GM12891 (cell line): Measurements from ENCODE around the gene AGT.
"Not testable (repeated sequence)": the region's sequence is repeated elsewhere in the genome, so short reads cannot be mapped to it uniquely, and the experiment has no call there.

ENCODE experiments used
- DNase-seq: peaks from one replicate; pipeline ENCODE4 v3.0.0; 2011; ENCODE audit warnings: low spot score; ENCODE audit not compliant: insufficient read length
- FAIRE-seq: peaks from 2 replicates; lab custom pipeline; 2011; peaks lifted over from hg19 to GRCh38; lab: Jason Lieb, UNC
- PAX5 ChIP-seq: IDR thresholded peaks from 2 replicates; pipeline ENCODE4 v1.6.1; 2011; ENCODE audit warnings: low read length, moderate library complexity, mild to moderate bottlenecking; ENCODE audit not compliant: insufficient read depth, severe bottlenecking
- POLR2A ChIP-seq: IDR thresholded peaks from 2 replicates; pipeline ENCODE4 v1.6.1; 2011; ENCODE audit warnings: low read depth, low read length, control low read depth
- POLR2AphosphoS5 ChIP-seq: IDR thresholded peaks from 2 replicates; pipeline ENCODE4 v1.6.1; 2011; ENCODE audit warnings: low read depth, low read length, control low read depth
- POU2F2 ChIP-seq: IDR thresholded peaks from 2 replicates; pipeline ENCODE4 v1.6.1; 2011; ENCODE audit warnings: low read depth, mild to moderate bottlenecking, control low read depth, low read length, moderate library complexity
- SPI1 ChIP-seq: IDR thresholded peaks from 2 replicates; pipeline ENCODE4 v1.6.1; 2011; ENCODE audit warnings: low read depth, low read length, control low read depth
- TAF1 ChIP-seq: IDR thresholded peaks from 2 replicates; pipeline ENCODE4 v1.6.1; 2011; ENCODE audit warnings: low read depth, low read length, control low read depth

Gene AGT

DNA sequence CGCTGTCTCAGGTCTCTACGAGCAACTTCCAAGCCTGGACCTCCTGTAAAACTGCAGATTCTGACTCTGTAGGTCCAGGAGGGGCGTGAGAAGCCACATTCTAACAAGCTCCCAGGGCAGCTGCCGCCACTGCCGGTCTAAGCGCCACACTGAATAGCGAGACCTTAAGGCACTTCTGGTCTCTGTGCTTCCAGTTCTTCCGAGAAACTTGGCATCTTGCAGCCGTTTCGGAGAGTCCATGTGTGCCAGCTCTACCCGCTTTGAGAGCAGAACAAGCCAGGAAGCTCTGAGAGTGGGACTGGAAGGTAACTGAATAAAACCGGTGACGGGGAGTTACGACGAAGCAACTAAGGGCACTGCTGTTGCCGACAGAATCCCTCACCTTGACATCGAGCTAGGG, 12.5 kb downstream of the AGT start:
- no peak for DNase-seq
- FAIRE-seq = no peak
- TF ChIP-seq POLR2A = no peak
- no peak for TF ChIP-seq TAF1
- TF ChIP-seq PAX5 = no peak
- no peak for TF ChIP-seq POU2F2
- TF ChIP-seq POLR2AphosphoS5 = no peak
- no peak for TF ChIP-seq SPI1

DNA sequence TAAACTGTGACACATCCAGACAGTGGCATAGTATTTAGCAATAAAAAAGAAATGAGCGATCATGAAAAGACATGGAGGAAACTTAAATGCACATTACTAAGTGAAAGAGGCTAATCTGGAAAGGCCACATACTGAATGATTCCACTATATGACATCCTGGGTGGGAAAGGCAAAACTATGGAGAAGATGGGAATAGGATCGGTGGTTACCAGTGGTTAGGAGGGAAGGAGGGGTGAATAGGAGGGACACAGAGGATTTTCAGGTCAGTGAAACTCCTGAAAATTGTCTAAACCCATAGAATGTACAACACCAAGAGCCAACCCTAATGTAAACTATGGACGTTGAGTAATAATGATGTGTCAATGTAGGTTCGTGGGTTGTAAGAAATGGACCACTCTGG, 13.8 kb downstream of the AGT start:
- TF ChIP-seq PAX5 (no peak), TAF1 (no peak), POLR2A (no peak), POU2F2 (no peak), SPI1 (no peak), POLR2AphosphoS5 (no peak)
- no peak for DNase-seq
- no peak for FAIRE-seq

GRCh38 chr1:230699716-230700115, 14.2 kb downstream of the AGT start:
- FAIRE-seq (no peak), DNase-seq (no peak)
- TF ChIP-seq TAF1 (no peak), PAX5 (no peak), POU2F2 (no peak), POLR2AphosphoS5 (no peak), POLR2A (no peak), SPI1 (no peak)

- not testable (repeated sequence) for FAIRE-seq, DNase-seq
These were observed 15.0 kb downstream of the AGT start for GRCh38 chr1:230698964-230699363.

GRCh38 chr1:230698130-230698529, 15.8 kb downstream of the AGT start:
- no peak for TF ChIP-seq SPI1
- no peak for TF ChIP-seq PAX5
- TF ChIP-seq POLR2AphosphoS5 = no peak
- no peak for TF ChIP-seq POLR2A
- no peak for TF ChIP-seq POU2F2
- TF ChIP-seq TAF1 = no peak
- DNase-seq (no peak), FAIRE-seq (no peak)

- DNase-seq (no peak), FAIRE-seq (no peak)
- TF ChIP-seq SPI1 (no peak), PAX5 (no peak), POU2F2 (no peak), POLR2A (no peak), TAF1 (no peak), POLR2AphosphoS5 (no peak)
These were observed 17.0 kb downstream of the AGT start for GRCh38 chr1:230696722-230697437.

GRCh38 chr1:230696218-230696617, 17.7 kb downstream of the AGT start:
- TF ChIP-seq SPI1 (no peak), TAF1 (no peak), POLR2AphosphoS5 (no peak), PAX5 (no peak), POU2F2 (no peak), POLR2A (no peak)
- DNase-seq (no peak), FAIRE-seq (no peak)

DNA sequence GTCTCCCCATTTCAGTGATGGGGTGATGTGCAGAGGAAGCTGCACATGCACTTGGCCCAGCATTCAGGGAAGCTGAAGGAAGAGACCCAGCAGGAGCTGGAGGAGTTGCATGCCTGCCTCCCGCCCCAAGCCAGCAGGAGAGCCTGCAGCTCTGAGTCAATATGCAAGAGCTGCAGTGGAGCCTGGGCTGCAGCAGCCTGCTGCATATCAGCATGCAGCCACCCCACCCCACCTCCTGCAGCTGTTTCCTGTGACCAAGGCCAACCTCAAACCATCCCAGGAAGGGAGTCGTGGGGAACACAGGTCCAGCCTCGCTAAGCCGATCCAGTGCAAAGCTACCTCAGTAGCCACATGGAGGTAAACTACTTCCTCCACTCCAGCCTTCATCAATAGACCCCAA, 18.9 kb downstream of the AGT start:
- TF ChIP-seq TAF1 = no peak
- TF ChIP-seq POU2F2 = no peak
- no peak for TF ChIP-seq SPI1
- no peak for TF ChIP-seq POLR2AphosphoS5
- TF ChIP-seq PAX5 = no peak
- TF ChIP-seq POLR2A = no peak
- DNase-seq = no peak
- FAIRE-seq = peak; percentile 5

DNA sequence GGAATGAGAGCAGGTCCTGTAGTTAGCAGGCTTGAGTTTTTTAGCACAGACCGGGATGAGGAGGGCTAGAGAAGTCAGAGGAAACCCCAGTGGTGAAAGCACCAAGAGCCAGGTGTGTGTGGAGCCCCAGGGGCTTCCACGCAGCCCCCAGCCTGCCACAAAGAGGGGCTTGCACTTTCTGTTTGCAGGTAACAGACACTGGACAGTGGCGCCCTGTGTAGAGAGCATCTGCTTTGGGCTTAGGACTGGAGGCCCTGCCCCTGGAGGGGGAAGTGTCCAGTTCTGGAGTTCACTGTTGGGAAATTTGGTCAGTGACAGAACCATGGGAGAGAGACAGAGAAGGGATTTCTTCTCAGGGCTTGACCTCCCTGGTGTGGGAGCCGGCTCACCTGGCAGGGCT, 19.5 kb downstream of the AGT start:
- FAIRE-seq = no peak
- DNase-seq = no peak
- TF ChIP-seq PAX5 (no peak), POLR2AphosphoS5 (no peak), SPI1 (no peak), TAF1 (no peak), POU2F2 (no peak), POLR2A (no peak)

DNA sequence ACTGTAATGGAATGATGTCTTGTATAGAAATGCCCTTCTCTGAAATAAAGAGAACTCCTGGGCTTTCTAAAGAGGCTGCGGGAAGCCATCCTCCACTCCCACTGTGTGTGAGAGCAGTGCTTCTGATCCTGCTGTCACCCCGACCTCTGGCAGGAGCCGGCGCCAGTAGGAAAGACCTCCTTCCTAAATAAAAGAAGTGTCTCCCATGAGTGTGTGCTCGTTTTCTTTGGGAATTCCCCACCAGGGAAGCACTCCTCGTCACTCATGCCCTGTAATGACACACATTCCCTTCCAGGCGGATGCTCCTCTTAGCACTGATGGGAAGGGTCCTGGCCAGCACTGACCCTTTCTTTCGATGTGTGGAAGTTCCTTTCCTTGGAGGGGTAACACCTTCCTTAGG, 20.1 kb downstream of the AGT start:
- TF ChIP-seq POU2F2 = no peak
- no peak for TF ChIP-seq TAF1
- DNase-seq = no peak
- FAIRE-seq = no peak
